ENCODE results near the gene COL16A1. TPM values are rescaled to one million over a fixed set of nuclear protein-coding genes. Genes with fewer than 3 reads are reported as not detected.

COL16A1 gene
- polyA plus RNA-seq, 12 donors: 76.0 to 346 (median 123) TPM; not detected in 1

GRCh38 chr1:31651089-31651420 lies 52.8 kb downstream of the COL16A1 start:
- DNase-seq: no peak

- DNase-seq: no peak
Measured at GRCh38 chr1:31650161-31651088, 53.4 kb downstream of the COL16A1 start.

- no peak for DNase-seq
Measured at GRCh38 chr1:31648641-31649357, 55.0 kb downstream of the COL16A1 start.

- no peak for DNase-seq
Measured at GRCh38 chr1:31648190-31648589, 55.6 kb downstream of the COL16A1 start.

GRCh38 chr1:31647106-31647505 lies 56.7 kb downstream of the COL16A1 start:
- no peak for DNase-seq

GRCh38 chr1:31646259-31646960 lies 57.4 kb downstream of the COL16A1 start:
- DNase-seq: no peak

GRCh38 chr1:31645274-31645568 lies 58.6 kb downstream of the COL16A1 start:
- DNase-seq: no peak

- peak; percentile 99 for DNase-seq
Measured at GRCh38 chr1:31644560-31645273, 59.1 kb downstream of the COL16A1 start, which contains the start of gene PEF1. TSS of gene PEF1 (minus strand) at chr1:31644876. CDS start at chr1:31644864, 12 bp downstream.

GRCh38 chr1:31643976-31644559 lies 59.7 kb downstream of the COL16A1 start:
- no peak for DNase-seq

GRCh38 chr1:31642897-31643296 lies 60.9 kb downstream of the COL16A1 start:
- DNase-seq: no peak

GRCh38 chr1:31642366-31642765 lies 61.5 kb downstream of the COL16A1 start:
- DNase-seq: no peak

GRCh38 chr1:31640964-31641363 lies 62.9 kb downstream of the COL16A1 start:
- DNase-seq: no peak

- no peak for DNase-seq
Measured at GRCh38 chr1:31640179-31640578, 63.6 kb downstream of the COL16A1 start.

- no peak for DNase-seq
Measured at GRCh38 chr1:31639543-31639942, 64.3 kb downstream of the COL16A1 start.

- no peak for DNase-seq
Measured at GRCh38 chr1:31637915-31638673, 65.7 kb downstream of the COL16A1 start.

GRCh38 chr1:31633117-31633516 lies 70.7 kb downstream of the COL16A1 start:
- DNase-seq: no peak

GRCh38 chr1:31632649-31633048 lies 71.2 kb downstream of the COL16A1 start:
- no peak for DNase-seq

GRCh38 chr1:31628931-31629556 lies 74.8 kb downstream of the COL16A1 start:
- no peak for DNase-seq

GRCh38 chr1:31627930-31628559 lies 75.8 kb downstream of the COL16A1 start:
- no peak for DNase-seq
